H9 (cell line): ENCODE measurements around the gene MCF2L. TPM values are rescaled to one million over a fixed set of nuclear protein-coding genes. Genes with fewer than 3 reads are reported as not detected.

Experiments used
- DNase-seq: peaks from one replicate; pipeline ENCODE4 v3.0.0-alpha.2; 2017
- H2AFZ ChIP-seq: one replicate; pipeline ENCODE4 v1.6.1; 2013; ENCODE audit warnings: mild to moderate bottlenecking, low read length, control low read depth, moderate library complexity
- H2AK5ac ChIP-seq: 2 replicates; pipeline ENCODE4 v1.6.1; 2013; ENCODE audit warnings: low read length, control low read depth, mixed read lengths; ENCODE audit not compliant: insufficient read length
- H2BK120ac ChIP-seq: one replicate; pipeline ENCODE4 v1.6.1; 2013; ENCODE audit warnings: low read depth, mild to moderate bottlenecking, low read length, control low read depth, inconsistent platforms; ENCODE audit not compliant: poor library complexity, severe bottlenecking
- H2BK12ac ChIP-seq: 2 replicates; pipeline ENCODE4 v1.6.1; 2013; ENCODE audit warnings: low read length, control low read depth, mixed read lengths, low read depth; ENCODE audit not compliant: insufficient read length
- H2BK15ac ChIP-seq: 2 replicates; pipeline ENCODE4 v1.6.1; 2013; ENCODE audit warnings: low read depth, low read length, control low read depth
- H2BK20ac ChIP-seq: one replicate; pipeline ENCODE4 v1.6.1; 2013; ENCODE audit warnings: low read depth, mild to moderate bottlenecking, low read length, control low read depth, inconsistent platforms; ENCODE audit not compliant: poor library complexity, severe bottlenecking
- H2BK5ac ChIP-seq: 2 replicates; pipeline ENCODE4 v1.6.1; 2013; ENCODE audit warnings: low read length, control low read depth, mixed read lengths; ENCODE audit not compliant: insufficient read length
- H3K14ac ChIP-seq: 2 replicates; pipeline ENCODE4 v1.6.1; 2013; ENCODE audit warnings: low read length, control low read depth; ENCODE audit not compliant: insufficient read depth
- H3K18ac ChIP-seq: 2 replicates; pipeline ENCODE4 v1.6.1; 2013; ENCODE audit warnings: low read depth, mild to moderate bottlenecking, mixed read lengths, low read length, control low read depth; ENCODE audit not compliant: insufficient read length
- H3K23ac ChIP-seq: 2 replicates; pipeline ENCODE4 v1.6.1; 2013; ENCODE audit warnings: low read length, control low read depth, mixed read lengths, low read depth; ENCODE audit not compliant: insufficient read length
- H3K23me2 ChIP-seq: 2 replicates; pipeline ENCODE4 v1.6.1; 2013; ENCODE audit warnings: low read depth, mild to moderate bottlenecking, mixed read lengths, low read length, control low read depth; ENCODE audit not compliant: insufficient read length, poor library complexity, severe bottlenecking
- H3K27ac ChIP-seq: 2 replicates; pipeline ENCODE4 v1.5.1; 2013; ENCODE audit warnings: low read length, control low read depth, mixed read lengths, low read depth; ENCODE audit not compliant: insufficient read length
- H3K27me3 ChIP-seq: 2 replicates; pipeline ENCODE4 v1.6.1; 2013; ENCODE audit warnings: low read length, control low read depth, inconsistent platforms; ENCODE audit not compliant: insufficient read depth
- H3K4ac ChIP-seq: 2 replicates; pipeline ENCODE4 v1.6.1; 2013; ENCODE audit warnings: low read depth, mild to moderate bottlenecking, control low read depth, inconsistent platforms, low read length, moderate library complexity
- H3K4me1 ChIP-seq: 2 replicates; pipeline ENCODE4 v1.6.1; 2013; ENCODE audit warnings: low read length, control low read depth, inconsistent platforms; ENCODE audit not compliant: insufficient read depth
- H3K4me2 ChIP-seq: 2 replicates; pipeline ENCODE4 v1.6.1; 2013; ENCODE audit warnings: low read length, control low read depth, mixed read lengths; ENCODE audit not compliant: insufficient read length, insufficient read depth
- H3K56ac ChIP-seq: 2 replicates; pipeline ENCODE4 v1.6.1; 2013; ENCODE audit warnings: low read depth, mild to moderate bottlenecking, mixed read lengths, low read length, control low read depth; ENCODE audit not compliant: insufficient read length
- H3K79me1 ChIP-seq: 2 replicates; pipeline ENCODE4 v1.6.1; 2013; ENCODE audit warnings: low read depth, mild to moderate bottlenecking, moderate library complexity, low read length, control low read depth, inconsistent platforms; ENCODE audit not compliant: insufficient read depth, poor library complexity, severe bottlenecking
- H3K79me2 ChIP-seq: 2 replicates; pipeline ENCODE4 v1.6.1; 2013; ENCODE audit warnings: low read length, control low read depth, inconsistent platforms; ENCODE audit not compliant: insufficient read depth
- H3K9ac ChIP-seq: 2 replicates; pipeline ENCODE4 v1.6.1; 2013; ENCODE audit warnings: low read length, control low read depth, mixed read lengths; ENCODE audit not compliant: insufficient read length; ENCODE audit errors: extremely low read depth
- H3K9me3 ChIP-seq: one replicate; pipeline ENCODE4 v1.6.1; 2013; ENCODE audit warnings: low read depth, low read length, inconsistent platforms; ENCODE audit not compliant: control insufficient read depth
- H3T11ph ChIP-seq: one replicate; pipeline ENCODE4 v1.6.1; 2013; ENCODE audit warnings: mild to moderate bottlenecking, low read length, control low read depth, inconsistent platforms
- H4K20me1 ChIP-seq: one replicate; pipeline ENCODE4 v1.6.1; 2013; ENCODE audit not compliant: control insufficient read depth, insufficient read length, insufficient read depth
- H4K5ac ChIP-seq: 2 replicates; pipeline ENCODE4 v1.6.1; 2013; ENCODE audit warnings: low read depth, mild to moderate bottlenecking, mixed read lengths, low read length, control low read depth; ENCODE audit not compliant: insufficient read length
- H4K8ac ChIP-seq: replicated peaks from 2 replicates; pipeline ENCODE4 v1.6.1; 2013; ENCODE audit warnings: low read length, control low read depth, mixed read lengths, low read depth; ENCODE audit not compliant: insufficient read length
- H4K91ac ChIP-seq: 2 replicates; pipeline ENCODE4 v1.6.1; 2013; ENCODE audit warnings: low read depth, mild to moderate bottlenecking, moderate library complexity, mixed read lengths, low read length, control low read depth; ENCODE audit not compliant: insufficient read length
- H3K27ac Mint-ChIP-seq, 3 experiments: 2 replicates in 2 of 3; 3 replicates in 1 of 3; pipeline ENCODE4 v1.8.0; 2020 to 2021; ENCODE audit warnings: mixed read lengths in 3 of 3, mild to moderate bottlenecking in 1 of 3, moderate library complexity in 1 of 3
- H3K27me3 Mint-ChIP-seq: 2 replicates; pipeline ENCODE4 v1.8.0; 2021; ENCODE audit warnings: low read depth, mild to moderate bottlenecking, moderate library complexity, mixed read lengths
- H3K36me3 Mint-ChIP-seq, 3 experiments: 2 replicates in 2 of 3; 3 replicates in 1 of 3; pipeline ENCODE4 v1.8.0; 2020 to 2021; ENCODE audit warnings: low read depth in 3 of 3, mixed read lengths in 3 of 3; ENCODE audit not compliant: insufficient read depth in 1 of 3
- H3K4me1 Mint-ChIP-seq, 2 experiments: 2 replicates each; pipeline ENCODE4 v1.8.0; 2020; ENCODE audit warnings: mixed read lengths in 2 of 2
- H3K4me3 Mint-ChIP-seq, 2 experiments: 2 replicates in 1 of 2; 3 replicates in 1 of 2; pipeline ENCODE4 v1.8.0; 2020 to 2021; ENCODE audit warnings: mild to moderate bottlenecking in 2 of 2, mixed read lengths in 2 of 2, moderate library complexity in 1 of 2
- H3K9me3 Mint-ChIP-seq, 2 experiments: 2 replicates in 1 of 2; 3 replicates in 1 of 2; pipeline ENCODE4 v1.8.0; 2020; ENCODE audit warnings: mild to moderate bottlenecking in 2 of 2, mixed read lengths in 2 of 2, moderate library complexity in 1 of 2
- CTCF ChIP-seq: fragments of 200-600 bp; sonication (generic); conservative IDR thresholded peaks from 3 replicates; pipeline ENCODE4 v1.8.0; 2021; ENCODE audit warnings: antibody characterized with exemption, mild to moderate bottlenecking
- WGBS: extraction: QIAGEN DNeasy Blood & Tissue Kit; methylation state at CpG from one replicate; pipeline ENCODE4 v1.1.7; 2013; ENCODE audit warnings: missing lambda C conversion rate, low lambda C conversion rate, mixed read lengths; ENCODE audit not compliant: insufficient read length; ENCODE audit errors: extremely low coverage; 5-methylcytosine and 5-hydroxymethylcytosine counted together
- total RNA-seq: library from RNA; stranded (reverse); gene quantifications from 2 replicates; pipeline ENCODE4 v1.2.1, GENCODE V29; 2021

Gene MCF2L
- total RNA-seq, 1 experiment from 2014 or later = 18.5 TPM

GRCh38 chr13:113094410-113094800 lies 125.4 kb downstream of the MCF2L start:
- no peak overlapping the region for H2AK5ac ChIP-seq
- H3K56ac ChIP-seq = no peak overlapping the region
- WGBS = no CpG with 5 or more reads among the region's 14 CpGs
- no peak overlapping the region for H2BK5ac ChIP-seq
- no peaks in the 10 kb centered on the region for H3K23me2 ChIP-seq
- no peaks in the 10 kb centered on the region for H3K9me3 ChIP-seq
- H3K27me3 ChIP-seq = no peaks in the 10 kb centered on the region
- no peak overlapping the region for H2BK12ac ChIP-seq
- no peaks in the 10 kb centered on the region; the same call in 1 of the 2 replicates for H3K4me1 ChIP-seq
- Mint-ChIP-seq H3K27me3 (peaks cover 1% of the 10 kb centered on the region), H3K36me3 (no peaks in the 10 kb centered on the region; a peak in 1 of 7 replicates), H3K4me3 (no peak overlapping the region), H3K9me3 (no peaks in the 10 kb centered on the region), H3K27ac (peak overlapping the region in 1 of 3 experiments; percentile 64; a peak in 1 of 7 replicates), H3K4me1 (peaks cover 18 to 25% of the 10 kb centered on the region in 2 experiments)
- H3T11ph ChIP-seq = no peak overlapping the region
- H3K9ac ChIP-seq = no peak overlapping the region
- no peak overlapping the region for H4K8ac ChIP-seq
- no peak overlapping the region for H4K5ac ChIP-seq
- no peak overlapping the region for H3K18ac ChIP-seq
- no peak for TF ChIP-seq CTCF
- H2BK15ac ChIP-seq = no peak overlapping the region
- no peak overlapping the region for H2AFZ ChIP-seq
- no peak for DNase-seq
- no peak overlapping the region for H3K27ac ChIP-seq
- no peak overlapping the region for H3K4me2 ChIP-seq
- H3K4ac ChIP-seq = no peak overlapping the region
- H2BK120ac ChIP-seq = no peak overlapping the region
- H4K20me1 ChIP-seq = peaks cover 2% of the 10 kb centered on the region
- H3K23ac ChIP-seq = no peak overlapping the region
- no peaks in the 10 kb centered on the region for H3K79me1 ChIP-seq
- no peak overlapping the region; the same call in 1 of the 2 replicates for H3K14ac ChIP-seq
- no peak overlapping the region for H2BK20ac ChIP-seq
- H4K91ac ChIP-seq = no peak overlapping the region
- H3K79me2 ChIP-seq = no peaks in the 10 kb centered on the region
